ENCODE measurements around the gene DDX4.

Gene DDX4

DNA sequence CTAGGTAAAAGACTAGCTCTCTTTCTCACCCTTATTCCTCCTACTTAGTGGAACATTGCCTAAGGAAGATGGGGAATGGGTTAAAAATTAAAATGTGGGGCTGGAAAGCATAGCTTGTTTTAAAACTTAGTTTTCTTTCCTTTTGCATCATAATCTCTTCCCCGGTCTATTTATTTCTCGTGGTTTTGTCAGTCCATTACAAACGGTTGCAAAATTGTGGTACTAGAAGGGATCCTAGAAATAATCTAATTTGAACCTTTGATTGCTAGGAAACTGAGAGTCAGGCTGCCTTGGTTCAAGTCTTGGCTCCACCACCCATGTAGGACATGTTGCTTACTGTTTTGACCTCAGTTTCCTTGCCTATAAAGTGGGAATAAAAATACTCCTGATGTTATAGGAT lies 114.6 kb downstream of the DDX4 start:
- Histone ChIP-seq H3K9me3 (no peaks in the 10 kb centered on the region), H3K36me3 (replicated peaks) (no peaks in the 10 kb centered on the region), H3K27me3 (ENCODE audit: low read depth) (peaks cover 14% of the 10 kb centered on the region), H3K4me3 (no peak overlapping the region), H3K4me1 (no peaks in the 10 kb centered on the region)
- in situ Hi-C loops (cut with MboI; ENCODE audit: low sequenced_read_pairs): no loop called here
- DNase-seq (ENCODE audit: low spot score in 2 of 2): no peak

DNA sequence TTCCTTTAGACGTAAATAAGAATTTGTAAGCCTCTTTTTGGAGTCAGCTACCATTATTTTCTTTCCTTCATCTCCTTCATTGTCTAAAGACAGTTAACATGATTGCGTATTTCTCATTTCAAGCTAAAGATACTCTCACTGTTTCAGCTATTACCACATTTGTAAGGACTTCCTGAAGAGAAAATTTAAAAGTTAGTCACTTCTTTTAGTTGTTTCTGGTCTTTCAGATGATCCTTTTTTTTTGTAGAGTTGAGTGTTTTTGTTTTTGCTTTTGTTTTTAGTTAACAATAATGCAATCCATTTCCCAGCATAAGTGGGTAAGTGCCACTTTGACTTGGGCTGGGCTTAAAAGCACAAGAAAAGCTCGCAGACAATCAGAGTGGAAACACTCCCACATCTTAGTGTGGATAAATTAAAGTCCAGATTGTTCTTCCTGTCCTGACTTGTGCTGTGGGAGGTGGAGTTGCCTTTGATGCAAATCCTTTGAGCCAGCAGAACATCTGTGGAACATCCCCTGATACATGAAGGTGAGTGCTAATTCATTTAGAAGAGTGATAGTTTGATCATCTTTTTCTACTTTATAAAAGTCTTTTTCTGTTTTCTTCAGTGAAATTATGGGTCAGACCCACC lies 115.3 kb downstream of the DDX4 start:
- no peak for DNase-seq (ENCODE audit: low spot score in 2 of 2)
- Histone ChIP-seq H3K9me3 (no peaks in the 10 kb centered on the region), H3K4me1 (no peaks in the 10 kb centered on the region), H3K36me3 (replicated peaks) (no peaks in the 10 kb centered on the region), H3K27me3 (ENCODE audit: low read depth) (peaks cover 9% of the 10 kb centered on the region; the same call in 1 of the 2 replicates), H3K4me3 (no peak overlapping the region)
- in situ Hi-C loops (cut with MboI; ENCODE audit: low sequenced_read_pairs): no loop called here

DNA sequence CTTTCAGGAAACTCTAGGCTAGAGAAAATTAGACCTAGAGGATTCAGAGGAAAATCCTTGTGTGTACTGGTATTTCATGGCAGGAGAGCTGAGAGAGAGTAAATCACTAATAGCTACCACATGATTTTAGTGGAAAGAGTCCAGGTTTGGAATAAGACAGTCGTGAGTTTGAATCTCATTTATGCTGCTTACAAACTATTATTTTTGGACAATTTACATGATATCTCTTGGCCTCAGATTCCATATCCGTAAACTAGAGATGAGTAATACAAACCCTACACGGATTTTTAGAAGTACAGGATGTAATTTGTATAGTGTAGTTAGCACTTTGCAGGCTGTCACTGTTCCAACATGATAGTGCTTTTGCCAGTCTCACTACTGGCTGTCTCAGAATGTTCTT lies 116.0 kb downstream of the DDX4 start:
- Histone ChIP-seq H3K27me3 (ENCODE audit: low read depth) (peaks cover 9% of the 10 kb centered on the region; the same call in 1 of the 2 replicates), H3K9me3 (no peaks in the 10 kb centered on the region), H3K4me1 (no peaks in the 10 kb centered on the region), H3K36me3 (replicated peaks) (no peaks in the 10 kb centered on the region), H3K4me3 (no peak overlapping the region)
- DNase-seq (ENCODE audit: low spot score in 2 of 2): no peak
- in situ Hi-C loops (cut with MboI; ENCODE audit: low sequenced_read_pairs): no loop called here

DNA sequence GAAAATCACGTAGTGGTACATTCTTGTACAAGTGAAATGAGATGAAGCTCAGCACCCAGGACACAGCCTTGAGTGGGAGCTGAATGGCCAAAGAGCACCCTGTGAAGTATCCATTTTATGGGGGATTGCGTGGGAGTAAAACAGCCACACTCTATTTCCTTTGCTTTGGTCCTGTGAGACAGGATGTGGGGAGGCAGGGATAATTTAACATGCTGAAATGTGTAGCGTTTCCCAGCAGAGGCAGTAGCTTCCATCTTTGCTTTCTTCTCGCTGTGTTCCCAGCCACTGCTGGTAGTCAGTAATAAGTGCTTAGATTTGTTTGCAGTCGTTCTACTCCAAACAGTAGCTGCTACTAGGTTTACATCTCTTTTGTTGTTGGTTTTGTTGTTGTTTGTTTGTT lies 117.6 kb downstream of the DDX4 start:
- Histone ChIP-seq H3K36me3 (replicated peaks) (no peaks in the 10 kb centered on the region), H3K9me3 (no peaks in the 10 kb centered on the region), H3K4me3 (no peak overlapping the region), H3K4me1 (no peaks in the 10 kb centered on the region), H3K27me3 (ENCODE audit: low read depth) (peaks cover 9% of the 10 kb centered on the region; the same call in 1 of the 2 replicates)
- no peak for DNase-seq (ENCODE audit: low spot score in 2 of 2)
- in situ Hi-C loops (cut with MboI; ENCODE audit: low sequenced_read_pairs): no loop called here

DNA sequence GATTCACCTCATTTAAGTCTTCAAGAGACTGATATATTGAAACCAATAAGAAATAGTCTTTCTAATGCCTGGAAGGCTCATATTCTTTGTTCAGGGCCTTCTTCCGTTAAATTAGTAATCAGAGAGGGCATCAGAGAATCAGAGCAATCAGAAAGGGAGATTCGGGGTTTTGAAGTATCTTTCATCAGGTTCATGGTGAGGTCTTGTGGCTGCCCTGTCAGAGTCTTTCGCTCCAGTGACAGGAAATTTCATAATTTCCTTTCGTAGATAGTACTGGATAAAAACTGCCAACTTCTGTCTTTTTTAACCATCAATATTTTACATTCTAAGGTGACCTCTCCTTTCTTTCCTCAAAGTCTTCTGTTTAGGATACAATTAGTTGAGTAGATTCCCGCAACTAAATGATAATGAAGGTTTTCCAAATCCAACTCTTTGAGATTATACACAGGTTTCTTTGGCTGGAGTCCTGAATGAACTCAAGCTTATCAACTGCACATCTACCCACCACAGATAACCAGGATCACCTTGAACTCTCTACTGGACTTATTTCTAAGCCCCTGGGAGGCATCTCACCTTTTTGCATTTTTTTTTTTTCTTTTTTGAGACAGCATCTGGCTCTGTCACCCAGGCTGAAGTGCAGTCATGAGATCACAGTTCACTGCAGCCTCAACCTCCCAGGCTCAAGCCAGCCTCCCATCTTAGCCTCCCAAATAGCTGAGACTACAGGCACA lies 118.8 kb downstream of the DDX4 start:
- Histone ChIP-seq H3K4me1 (no peaks in the 10 kb centered on the region), H3K4me3 (no peak overlapping the region), H3K36me3 (replicated peaks) (no peaks in the 10 kb centered on the region), H3K9me3 (no peaks in the 10 kb centered on the region), H3K27me3 (ENCODE audit: low read depth) (peaks cover 9% of the 10 kb centered on the region; the same call in 1 of the 2 replicates)
- in situ Hi-C loops (cut with MboI; ENCODE audit: low sequenced_read_pairs): no loop called here
- DNase-seq (ENCODE audit: low spot score in 2 of 2): no peak

DNA sequence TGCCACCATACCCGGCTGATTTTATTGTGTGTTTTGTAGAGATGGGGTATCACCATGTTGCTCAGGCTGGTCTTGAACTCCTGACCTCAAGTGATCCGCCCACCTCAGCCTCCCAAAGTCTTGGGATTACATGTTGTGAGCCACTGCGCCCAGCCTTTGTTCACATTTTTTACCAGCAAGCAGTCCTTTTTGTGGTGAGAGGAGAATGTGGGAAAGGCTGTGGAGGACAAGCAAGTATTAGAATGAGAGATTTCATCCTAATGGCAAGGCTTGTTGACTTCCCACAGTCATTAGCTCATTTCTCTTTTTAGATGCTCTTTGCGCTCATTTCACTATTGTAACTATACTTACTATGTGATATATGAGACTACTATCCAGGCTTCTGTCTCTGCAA lies 119.4 kb downstream of the DDX4 start:
- Histone ChIP-seq H3K36me3 (replicated peaks) (no peaks in the 10 kb centered on the region), H3K4me3 (no peak overlapping the region), H3K9me3 (no peaks in the 10 kb centered on the region), H3K4me1 (no peaks in the 10 kb centered on the region), H3K27me3 (ENCODE audit: low read depth) (peaks cover 9% of the 10 kb centered on the region; the same call in 1 of the 2 replicates)
- in situ Hi-C loops (cut with MboI; ENCODE audit: low sequenced_read_pairs): no loop called here
- DNase-seq (ENCODE audit: low spot score in 2 of 2): no peak

DNA sequence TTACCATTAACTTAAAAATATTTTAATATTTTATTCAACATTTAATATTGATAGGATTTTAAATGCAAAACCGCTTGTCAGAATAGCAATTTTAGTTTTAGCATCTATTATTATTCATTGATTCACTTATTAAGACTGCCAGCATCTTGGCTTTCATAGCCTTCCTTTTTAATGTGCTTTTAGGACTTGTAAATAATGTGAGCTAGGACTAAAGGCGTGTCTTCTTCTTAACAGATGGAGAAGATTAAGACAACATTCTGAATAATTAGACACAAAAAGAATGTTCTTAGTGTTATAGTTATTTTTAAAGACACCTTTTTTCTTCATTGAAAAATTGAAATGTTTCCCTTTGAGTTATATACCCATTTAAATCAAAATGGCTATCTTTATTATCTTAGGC lies 120.2 kb downstream of the DDX4 start:
- in situ Hi-C loops (cut with MboI; ENCODE audit: low sequenced_read_pairs): no loop called here
- Histone ChIP-seq H3K4me3 (no peak overlapping the region), H3K36me3 (replicated peaks) (no peaks in the 10 kb centered on the region), H3K9me3 (no peaks in the 10 kb centered on the region), H3K4me1 (no peaks in the 10 kb centered on the region), H3K27me3 (ENCODE audit: low read depth) (peaks cover 9% of the 10 kb centered on the region; the same call in 1 of the 2 replicates)
- no peak for DNase-seq (ENCODE audit: low spot score in 2 of 2)

DNA sequence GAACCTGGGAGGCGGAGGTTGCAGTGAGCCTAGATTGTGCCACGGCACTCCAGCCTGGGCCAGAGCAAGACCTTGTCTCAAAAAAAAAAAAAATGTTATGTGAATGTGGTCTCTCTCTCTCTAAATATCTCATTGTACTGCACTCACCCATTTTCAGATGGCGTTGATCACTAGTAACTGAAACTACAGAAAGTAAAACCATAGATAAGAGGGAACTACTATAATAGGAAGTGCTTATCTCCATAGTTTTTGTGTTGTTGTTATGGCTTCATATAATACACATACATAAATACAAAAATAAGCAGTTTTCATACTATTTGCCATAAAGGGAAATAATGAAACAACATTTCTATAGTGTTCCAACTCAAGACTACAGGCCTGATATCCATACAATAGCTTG lies 122.4 kb downstream of the DDX4 start:
- Histone ChIP-seq H3K27me3 (ENCODE audit: low read depth) (peaks cover 9% of the 10 kb centered on the region; the same call in 1 of the 2 replicates), H3K4me3 (no peak overlapping the region), H3K36me3 (replicated peaks) (no peaks in the 10 kb centered on the region), H3K4me1 (no peaks in the 10 kb centered on the region), H3K9me3 (no peaks in the 10 kb centered on the region)
- no peak for DNase-seq (ENCODE audit: low spot score in 2 of 2)
- in situ Hi-C loops (cut with MboI; ENCODE audit: low sequenced_read_pairs): no loop called here

DNA sequence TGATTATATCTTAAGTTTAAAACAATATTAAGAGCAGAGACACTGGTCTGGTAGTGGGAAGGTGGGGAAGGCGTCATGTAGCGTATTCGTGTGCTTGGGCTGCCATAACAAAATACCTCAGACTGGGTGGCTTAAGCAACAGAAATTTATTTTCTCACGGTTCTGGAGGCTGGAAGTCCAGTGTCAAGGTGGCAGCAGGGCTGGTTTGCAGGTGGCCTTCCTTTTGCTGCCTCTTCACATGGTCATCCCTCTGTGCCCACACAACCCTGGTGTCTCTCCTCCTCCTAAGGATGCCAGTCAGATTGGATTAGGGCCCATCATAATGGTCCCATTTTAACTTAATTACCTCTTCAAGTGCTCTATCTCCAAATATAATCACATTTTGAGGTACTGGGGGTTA lies 122.8 kb downstream of the DDX4 start:
- no peaks in the 10 kb centered on the region for H3K36me3 ChIP-seq (replicated peaks)
- in situ Hi-C loops (cut with MboI; ENCODE audit: low sequenced_read_pairs): no loop called here
- peaks cover 9% of the 10 kb centered on the region; the same call in 1 of the 2 replicates for H3K27me3 ChIP-seq (ENCODE audit: low read depth)
- H3K9me3 ChIP-seq: no peaks in the 10 kb centered on the region
- DNase-seq (ENCODE audit: low spot score in 2 of 2): no peak
- no peaks in the 10 kb centered on the region for H3K4me1 ChIP-seq
- no peak overlapping the region for H3K4me3 ChIP-seq

DNA sequence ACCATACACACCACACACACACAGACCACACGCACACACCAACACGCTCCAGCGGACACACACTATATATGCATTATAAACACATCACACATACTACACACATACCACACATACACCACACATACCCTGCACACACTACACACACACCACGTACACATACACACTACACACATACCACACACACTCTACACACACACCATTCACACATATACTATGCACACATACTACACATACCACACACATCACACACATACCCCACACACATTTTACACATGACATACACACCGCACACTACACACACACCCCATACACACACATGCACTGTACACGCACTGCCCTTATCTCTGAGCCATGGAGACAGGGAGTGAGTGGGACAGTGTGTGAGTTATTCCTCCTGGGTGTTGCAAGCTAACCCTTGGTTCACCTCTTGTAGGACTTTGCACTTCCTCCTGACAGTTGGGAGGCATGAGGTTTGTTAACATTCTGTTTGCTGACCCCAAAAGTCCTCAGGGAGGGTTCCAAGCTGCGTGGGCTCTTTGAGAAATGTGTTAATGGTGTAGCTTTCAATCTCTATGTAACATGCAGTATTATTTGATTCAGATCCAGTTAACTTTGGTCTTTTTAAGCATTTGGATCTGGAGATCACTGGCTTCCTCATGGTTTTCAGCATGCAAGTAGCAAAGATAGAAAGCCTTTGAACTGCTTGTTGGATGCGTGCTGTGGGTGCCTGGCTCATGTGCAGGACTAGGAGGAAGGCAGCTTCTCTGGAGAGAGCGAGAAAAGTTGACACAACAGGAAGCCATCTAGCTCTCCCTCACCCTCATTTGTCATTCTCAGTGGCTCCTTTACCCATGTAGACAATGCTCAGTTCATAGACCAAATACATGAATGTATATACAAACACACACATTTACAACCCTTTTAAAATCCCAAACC lies 127.0 kb downstream of the DDX4 start:
- no peak for DNase-seq (ENCODE audit: low spot score in 2 of 2)
- Histone ChIP-seq H3K27me3 (ENCODE audit: low read depth) (no peaks in the 10 kb centered on the region; the same call in 1 of the 2 replicates), H3K4me3 (no peak overlapping the region), H3K9me3 (no peaks in the 10 kb centered on the region), H3K4me1 (no peaks in the 10 kb centered on the region), H3K36me3 (replicated peaks) (no peaks in the 10 kb centered on the region)
- in situ Hi-C loops (cut with MboI; ENCODE audit: low sequenced_read_pairs): no loop called here

DNA sequence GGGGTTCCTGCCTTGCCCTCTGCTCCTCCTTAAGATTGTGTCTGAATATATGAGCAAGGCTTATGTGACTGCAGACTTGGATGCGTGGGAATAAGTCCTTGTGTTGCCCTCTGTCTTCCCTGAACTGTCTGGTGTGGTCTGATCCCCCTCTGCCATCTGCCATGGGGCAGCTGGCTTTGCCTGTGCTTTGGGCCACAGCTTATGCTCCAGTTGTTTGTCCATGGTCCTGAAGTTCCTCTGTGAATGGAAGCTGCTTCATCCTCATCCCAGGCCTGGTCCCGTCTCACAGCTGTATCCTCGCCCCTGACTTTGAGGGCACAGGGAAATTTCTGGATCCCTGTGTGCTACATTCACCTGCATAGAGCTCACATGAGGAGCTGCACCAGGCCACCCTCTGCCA lies 128.0 kb downstream of the DDX4 start:
- H3K4me3 ChIP-seq: no peak overlapping the region
- no peaks in the 10 kb centered on the region for H3K36me3 ChIP-seq (replicated peaks)
- H3K27me3 ChIP-seq (ENCODE audit: low read depth): no peaks in the 10 kb centered on the region; the same call in 1 of the 2 replicates
- H3K9me3 ChIP-seq: no peaks in the 10 kb centered on the region
- DNase-seq (ENCODE audit: low spot score in 2 of 2): no peak
- H3K4me1 ChIP-seq: no peaks in the 10 kb centered on the region
- in situ Hi-C loops (cut with MboI; ENCODE audit: low sequenced_read_pairs): no loop called here

DNA sequence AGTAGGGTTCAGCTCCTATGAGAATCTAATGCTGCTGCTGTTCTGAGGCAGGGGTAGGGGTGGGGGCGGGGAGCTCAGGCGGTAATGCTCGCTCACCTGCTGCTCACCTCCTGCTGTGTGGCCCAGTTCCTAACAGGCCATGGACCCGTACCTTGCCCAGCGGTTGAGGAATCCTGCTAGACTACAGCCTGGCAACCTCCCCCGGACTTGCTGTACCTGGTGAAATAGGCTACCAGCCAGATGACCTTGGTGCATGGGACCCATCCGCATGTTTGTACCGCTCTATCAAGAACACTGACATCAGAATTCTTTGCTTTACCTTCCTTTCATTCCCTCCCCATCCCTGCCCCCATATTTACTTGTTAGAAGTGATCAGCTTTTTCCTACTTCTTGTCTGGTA lies 128.6 kb downstream of the DDX4 start:
- in situ Hi-C loops (cut with MboI; ENCODE audit: low sequenced_read_pairs): no loop called here
- Histone ChIP-seq H3K9me3 (no peaks in the 10 kb centered on the region), H3K4me3 (no peak overlapping the region), H3K36me3 (replicated peaks) (no peaks in the 10 kb centered on the region), H3K4me1 (no peaks in the 10 kb centered on the region), H3K27me3 (ENCODE audit: low read depth) (no peaks in the 10 kb centered on the region; the same call in 1 of the 2 replicates)
- no peak for DNase-seq (ENCODE audit: low spot score in 2 of 2)
